ENCODE data around the gene NFKBIL1.
A peak's percentile ranks its signal among the peaks of the same experiment; 100 is the strongest.
"Not testable (repeated sequence)": the region's sequence is repeated elsewhere in the genome, so short reads cannot be mapped to it uniquely, and the experiment has no call there.

The NFKBIL1 gene

GRCh38 chr6:31546958-31547726, at the start of gene NFKBIL1:
Gene NFKBIL1, plus strand, starts transcription at chr6:31547608. Its CDS starts 87 bp downstream, at chr6:31547695.
- Histone ChIP-seq H3K9ac (ENCODE audit: low read depth, low read length, poor library complexity, severe bottlenecking) (peak within 1 kb of the TSS; percentile 88), H3K4me2 (ENCODE audit: low read depth, low read length, poor library complexity, severe bottlenecking) (peak within 1 kb of the TSS; percentile 92), H3K36me3 (ENCODE audit: insufficient read depth, low read length) (no peaks in the 10 kb centered on the region), H3K27me3 (ENCODE audit: insufficient read depth, low read length, poor library complexity, severe bottlenecking) (no peaks in the 10 kb centered on the region), H3K4me1 (ENCODE audit: insufficient read depth, low read length, poor library complexity, severe bottlenecking) (peaks cover 31% of the 10 kb centered on the region), H3K4me3 (ENCODE audit: low read length, poor library complexity, severe bottlenecking) (peak within 1 kb of the TSS; percentile 79), H3K9me3 (ENCODE audit: insufficient read depth, low read depth, low read length) (no peaks in the 10 kb centered on the region), H2AFZ (ENCODE audit: low read length) (peak within 1 kb of the TSS; percentile 77), H3K9me2 (replicated peaks; ENCODE audit: low read depth, low read length) (no peaks in the 10 kb centered on the region), H4K20me1 (ENCODE audit: insufficient read depth, low read length, poor library complexity, severe bottlenecking) (peaks cover 3% of the 10 kb centered on the region), H3F3A (ENCODE audit: low read depth) (no peaks in the 10 kb centered on the region), H3K79me2 (ENCODE audit: insufficient read depth, low read length) (peaks cover 71% of the 10 kb centered on the region)
- TF ChIP-seq EZH2phosphoT487 (IDR thresholded peaks at IDR 0.05; ENCODE audit: borderline replicate concordance) (no peak), CTCF (conservative IDR thresholded peaks at IDR 0.05; ENCODE audit: low read length) (no peak)

- H3K9ac ChIP-seq (ENCODE audit: low read depth, low read length, poor library complexity, severe bottlenecking): no peak overlapping the region
- TF ChIP-seq CTCF (conservative IDR thresholded peaks at IDR 0.05; ENCODE audit: low read length): no peak
- H3K4me2 ChIP-seq (ENCODE audit: low read depth, low read length, poor library complexity, severe bottlenecking): peak overlapping the region; percentile 93
- H4K20me1 ChIP-seq (ENCODE audit: insufficient read depth, low read length, poor library complexity, severe bottlenecking): peaks cover 14% of the 10 kb centered on the region
- no peaks in the 10 kb centered on the region for H3K27me3 ChIP-seq (ENCODE audit: insufficient read depth, low read length, poor library complexity, severe bottlenecking)
- no peaks in the 10 kb centered on the region for H3K36me3 ChIP-seq (ENCODE audit: insufficient read depth, low read length)
- H3K4me1 ChIP-seq (ENCODE audit: insufficient read depth, low read length, poor library complexity, severe bottlenecking): peaks cover 19% of the 10 kb centered on the region
- peak overlapping the region; percentile 94 for H3K4me3 ChIP-seq (ENCODE audit: low read length, poor library complexity, severe bottlenecking)
- no peaks in the 10 kb centered on the region for H3F3A ChIP-seq (ENCODE audit: low read depth)
- no peak overlapping the region for H2AFZ ChIP-seq (ENCODE audit: low read length)
- no peaks in the 10 kb centered on the region for H3K9me3 ChIP-seq (ENCODE audit: insufficient read depth, low read depth, low read length)
- H3K9me2 ChIP-seq (replicated peaks; ENCODE audit: low read depth, low read length): no peaks in the 10 kb centered on the region
- peaks cover 83% of the 10 kb centered on the region for H3K79me2 ChIP-seq (ENCODE audit: insufficient read depth, low read length)
Observed at GRCh38 chr6:31498748-31499147, 48.7 kb upstream of the NFKBIL1 start.

GRCh38 chr6:31499648-31500047, 47.8 kb upstream of the NFKBIL1 start:
- H3K9me2 ChIP-seq (replicated peaks; ENCODE audit: low read depth, low read length); H3K9me3 ChIP-seq (ENCODE audit: insufficient read depth, low read depth, low read length); H3K4me3 ChIP-seq (ENCODE audit: low read length, poor library complexity, severe bottlenecking); H3F3A ChIP-seq (ENCODE audit: low read depth); H3K27me3 ChIP-seq (ENCODE audit: insufficient read depth, low read length, poor library complexity, severe bottlenecking); H3K36me3 ChIP-seq (ENCODE audit: insufficient read depth, low read length); H3K9ac ChIP-seq (ENCODE audit: low read depth, low read length, poor library complexity, severe bottlenecking); H2AFZ ChIP-seq (ENCODE audit: low read length): not testable (repeated sequence)
- H3K4me1 ChIP-seq (ENCODE audit: insufficient read depth, low read length, poor library complexity, severe bottlenecking): peaks cover 19% of the 10 kb centered on the region
- peaks cover 85% of the 10 kb centered on the region for H3K79me2 ChIP-seq (ENCODE audit: insufficient read depth, low read length)
- peaks cover 18% of the 10 kb centered on the region for H4K20me1 ChIP-seq (ENCODE audit: insufficient read depth, low read length, poor library complexity, severe bottlenecking)
- peak overlapping the region; percentile 93 for H3K4me2 ChIP-seq (ENCODE audit: low read depth, low read length, poor library complexity, severe bottlenecking)

- Histone ChIP-seq H3F3A (ENCODE audit: low read depth) (no peaks in the 10 kb centered on the region), H4K20me1 (ENCODE audit: insufficient read depth, low read length, poor library complexity, severe bottlenecking) (peaks cover 14% of the 10 kb centered on the region), H3K79me2 (ENCODE audit: insufficient read depth, low read length) (peaks cover 75% of the 10 kb centered on the region), H3K4me2 (ENCODE audit: low read depth, low read length, poor library complexity, severe bottlenecking) (no peak overlapping the region), H3K36me3 (ENCODE audit: insufficient read depth, low read length) (peaks cover 23% of the 10 kb centered on the region; the same call in 1 of the 2 replicates), H3K27me3 (ENCODE audit: insufficient read depth, low read length, poor library complexity, severe bottlenecking) (no peaks in the 10 kb centered on the region), H2AFZ (ENCODE audit: low read length) (no peak overlapping the region), H3K9me3 (ENCODE audit: insufficient read depth, low read depth, low read length) (no peaks in the 10 kb centered on the region), H3K4me1 (ENCODE audit: insufficient read depth, low read length, poor library complexity, severe bottlenecking) (peaks cover 4% of the 10 kb centered on the region), H3K9ac (ENCODE audit: low read depth, low read length, poor library complexity, severe bottlenecking) (no peak overlapping the region), H3K9me2 (replicated peaks; ENCODE audit: low read depth, low read length) (no peaks in the 10 kb centered on the region), H3K4me3 (ENCODE audit: low read length, poor library complexity, severe bottlenecking) (no peak overlapping the region)
- TF ChIP-seq CTCF (conservative IDR thresholded peaks at IDR 0.05; ENCODE audit: low read length) (no peak), EZH2phosphoT487 (IDR thresholded peaks at IDR 0.05; ENCODE audit: borderline replicate concordance) (no peak)
Observed at GRCh38 chr6:31502586-31502985, 44.8 kb upstream of the NFKBIL1 start.

- H3K9me3 ChIP-seq (ENCODE audit: insufficient read depth, low read depth, low read length); H3K4me3 ChIP-seq (ENCODE audit: low read length, poor library complexity, severe bottlenecking); H3K4me2 ChIP-seq (ENCODE audit: low read depth, low read length, poor library complexity, severe bottlenecking); H3K9ac ChIP-seq (ENCODE audit: low read depth, low read length, poor library complexity, severe bottlenecking); H3F3A ChIP-seq (ENCODE audit: low read depth); H3K9me2 ChIP-seq (replicated peaks; ENCODE audit: low read depth, low read length); H4K20me1 ChIP-seq (ENCODE audit: insufficient read depth, low read length, poor library complexity, severe bottlenecking); H3K27me3 ChIP-seq (ENCODE audit: insufficient read depth, low read length, poor library complexity, severe bottlenecking); H3K4me1 ChIP-seq (ENCODE audit: insufficient read depth, low read length, poor library complexity, severe bottlenecking); H2AFZ ChIP-seq (ENCODE audit: low read length): not testable (repeated sequence)
- Histone ChIP-seq H3K36me3 (ENCODE audit: insufficient read depth, low read length) (peaks cover 61% of the 10 kb centered on the region; the same call in 1 of the 2 replicates), H3K79me2 (ENCODE audit: insufficient read depth, low read length) (peaks cover 23% of the 10 kb centered on the region)
Observed at GRCh38 chr6:31509036-31509435, 38.4 kb upstream of the NFKBIL1 start.
